WI38 (cell line): Measurements from ENCODE around the gene RASSF4.
A peak's percentile ranks its signal among the peaks of the same experiment; 100 is the strongest.

Experiments
- H3K4me3 ChIP-seq: 2 replicates; pipeline ENCODE4 v1.5.1; 2011; ENCODE audit warnings: low read depth, mild to moderate bottlenecking, control low read depth, low read length
- CTCF ChIP-seq: IDR thresholded peaks from 2 replicates; pipeline ENCODE4 v1.5.1; 2012; ENCODE audit warnings: low read depth, mild to moderate bottlenecking, control low read depth, low read length

Gene RASSF4

DNA sequence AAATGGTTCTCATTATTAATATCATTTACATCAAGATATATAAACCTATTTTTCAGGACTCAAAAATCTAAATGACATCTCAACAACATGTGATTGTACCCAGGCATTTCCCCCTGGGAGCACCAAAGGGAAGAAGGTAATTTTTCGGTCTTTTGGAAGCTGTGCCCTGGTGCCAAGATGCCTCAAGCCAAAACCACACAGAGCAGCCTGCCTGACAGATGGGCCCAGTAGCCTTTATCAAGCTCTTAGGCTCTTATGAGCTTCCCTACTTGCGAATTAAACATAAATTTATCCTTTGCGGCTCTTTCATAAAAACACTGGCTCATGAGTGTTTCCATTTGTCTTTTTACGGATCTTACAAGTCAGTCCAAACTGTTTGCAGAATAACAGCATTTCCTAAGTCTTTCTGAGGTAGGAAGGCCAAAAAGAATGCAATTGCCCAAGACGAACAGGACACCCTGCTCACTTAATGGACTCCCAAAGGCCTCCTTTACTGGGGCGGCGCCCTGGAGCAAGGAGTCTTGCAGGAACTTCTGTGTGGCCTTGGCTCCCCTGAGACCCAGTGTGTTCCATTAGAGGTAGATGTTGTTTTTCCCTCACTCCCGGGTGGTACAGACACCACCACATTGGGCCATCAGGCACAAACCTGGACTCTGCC is 4.1 kb upstream of the RASSF4 start:
- no peak for TF ChIP-seq CTCF
- no peak overlapping the region for H3K4me3 ChIP-seq

DNA sequence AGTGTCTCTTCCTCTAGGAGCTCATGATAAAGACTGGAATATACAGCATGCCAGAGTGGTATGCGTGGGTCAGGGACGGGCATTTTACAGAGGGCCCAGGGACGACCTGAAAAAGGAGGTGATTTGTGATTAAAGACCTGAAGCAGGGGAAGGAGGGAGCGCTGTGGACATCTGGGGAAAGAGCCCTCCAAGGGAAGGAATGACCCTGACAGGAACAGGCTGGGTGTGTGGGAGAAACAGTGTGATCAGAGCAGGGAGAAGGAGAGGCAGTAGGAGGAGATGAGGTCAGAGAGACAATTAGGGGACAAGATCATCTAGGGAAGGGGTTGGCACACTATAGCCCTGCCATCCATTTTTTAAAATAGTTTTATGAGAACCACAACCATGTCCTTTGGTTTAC is 3.4 kb upstream of the RASSF4 start:
- no peak for TF ChIP-seq CTCF
- H3K4me3 ChIP-seq, result no peak overlapping the region

DNA sequence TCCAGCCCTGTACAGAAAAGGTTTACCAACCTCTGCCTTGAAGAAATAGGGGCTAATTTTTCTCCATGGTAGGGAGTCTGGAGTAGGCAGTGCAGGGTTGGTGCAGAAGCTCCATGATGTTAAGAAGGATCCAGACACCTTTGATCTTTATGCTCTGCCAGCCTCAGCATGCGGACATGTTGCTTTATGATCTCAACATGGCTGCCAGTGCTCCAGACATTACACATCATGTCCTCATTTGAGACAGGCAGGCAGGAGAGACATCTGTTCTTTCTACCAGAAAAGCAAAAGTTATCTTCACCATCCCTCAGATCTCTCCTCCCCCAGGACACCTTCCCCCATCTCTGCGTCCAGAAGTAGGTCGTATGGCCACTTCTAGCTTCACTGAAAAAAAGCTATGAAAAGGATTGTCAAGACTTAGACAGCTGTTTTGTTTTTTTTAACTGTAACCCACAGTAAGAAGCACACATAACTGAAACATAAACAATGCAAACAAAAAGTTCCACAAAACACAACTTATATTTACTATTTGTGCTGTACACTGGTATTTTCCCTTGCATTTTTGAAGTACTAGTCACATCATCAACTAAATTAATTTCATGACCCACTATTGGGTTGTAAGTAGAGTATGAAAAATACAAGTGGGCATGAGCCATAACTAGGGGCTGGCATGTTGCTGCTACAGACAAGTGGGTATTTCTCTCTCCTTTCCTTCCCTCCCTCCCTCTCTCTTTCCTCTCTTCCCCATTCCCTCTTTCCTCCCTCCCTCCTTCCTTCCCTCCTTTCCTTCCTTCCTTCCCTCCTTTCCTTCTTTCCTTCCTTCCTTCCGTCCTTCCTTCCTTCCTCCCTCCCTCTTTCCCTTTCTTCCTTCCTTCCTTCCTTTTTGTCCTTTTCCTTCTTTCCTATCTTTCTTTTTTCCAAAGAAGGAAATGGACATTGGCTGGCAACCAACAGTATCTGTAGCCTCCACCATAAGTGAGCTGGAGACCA is 2.6 kb upstream of the RASSF4 start:
- H3K4me3 ChIP-seq, result no peak overlapping the region
- no peak for TF ChIP-seq CTCF

DNA sequence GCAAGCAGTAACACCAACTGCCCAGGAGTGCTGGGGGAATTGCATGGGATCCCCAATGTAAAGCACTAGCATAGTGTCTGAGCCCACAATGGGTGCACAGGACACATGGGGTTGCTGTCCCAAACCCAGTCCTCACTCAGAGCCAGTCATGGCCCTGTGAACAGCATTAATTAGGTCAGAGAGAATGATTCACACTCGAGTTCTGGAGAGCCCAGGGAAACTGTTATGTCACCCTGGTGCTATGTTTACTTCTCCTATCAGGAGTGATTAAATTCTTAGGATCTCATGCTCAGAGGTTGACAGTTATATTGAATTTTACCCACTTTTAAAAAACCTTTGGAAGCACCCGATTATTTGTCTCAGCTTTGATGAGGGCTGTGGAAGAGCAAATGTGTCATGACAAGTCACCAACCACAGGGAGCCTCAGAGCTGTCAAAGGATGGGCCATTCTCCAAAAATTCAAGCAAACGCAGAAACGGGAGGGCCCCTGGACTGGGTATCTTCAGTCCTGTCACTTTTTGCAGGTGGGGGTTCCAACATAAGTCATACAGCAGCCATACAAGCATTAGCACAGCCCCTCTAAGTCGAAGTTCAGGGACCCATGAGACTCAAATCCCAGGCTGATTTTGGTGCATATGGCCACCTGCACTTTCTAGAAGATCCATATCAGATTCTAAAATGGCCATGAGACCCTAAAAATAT is 1.3 kb upstream of the RASSF4 start:
- TF ChIP-seq CTCF, result no peak
- peak overlapping the region; percentile 75 for H3K4me3 ChIP-seq

DNA sequence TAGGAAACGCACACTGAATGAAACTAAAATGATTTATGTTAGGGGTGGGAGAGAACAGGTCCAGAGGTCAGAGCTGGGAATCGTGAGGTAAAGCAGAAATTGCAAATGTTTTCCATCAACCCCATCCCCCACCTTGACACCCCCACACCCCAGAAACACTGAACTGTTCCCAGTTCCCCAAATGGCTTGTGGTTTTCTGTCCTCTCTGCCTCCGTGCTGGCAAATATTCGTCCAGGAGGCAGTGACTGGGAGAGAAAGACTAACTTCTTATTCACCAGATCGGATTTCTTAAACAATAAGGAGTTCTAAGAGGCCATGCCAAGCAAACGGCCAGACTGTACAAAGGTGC is 730 bp upstream of the RASSF4 start:
- no peak for TF ChIP-seq CTCF

GRCh38 chr10:44960088-44960460 is 472 bp downstream of the RASSF4 start:
- TF ChIP-seq CTCF, result no peak
- peak overlapping the region; percentile 75 for H3K4me3 ChIP-seq

More for the DNA sequence above, 730 bp upstream of the RASSF4 start:
- peak overlapping the region; percentile 75 for H3K4me3 ChIP-seq
